H1 (cell line): ENCODE results near the gene NUBPL. TPM values are rescaled to one million over a fixed set of nuclear protein-coding genes. Genes with fewer than 3 reads are reported as not detected.

ENCODE experiments used
- EP300 ChIP-seq, 2 experiments: IDR thresholded peaks; 1 replicate in 1 of 2; 2 replicates in 1 of 2; pipeline ENCODE4 v1.6.1; 2011 to 2012; ENCODE audit warnings: low read depth in 2 of 2, low read length in 2 of 2, mild to moderate bottlenecking in 2 of 2, borderline replicate concordance in 1 of 2, inconsistent platforms in 1 of 2, moderate library complexity in 1 of 2
- EZH2 ChIP-seq: fragments of 200-600 bp; sonication (generic); IDR thresholded peaks from 2 replicates; pipeline ENCODE4 v1.7.1; 2012; ENCODE audit warnings: low read depth, mild to moderate bottlenecking, moderate library complexity, low read length, inconsistent platforms; ENCODE audit not compliant: severe bottlenecking
- FOSL1 ChIP-seq: IDR thresholded peaks from 2 replicates; pipeline ENCODE4 v1.6.1; 2011; ENCODE audit warnings: mild to moderate bottlenecking, low read depth, low read length, moderate library complexity; ENCODE audit not compliant: insufficient read depth
- JUND ChIP-seq: IDR thresholded peaks from 2 replicates; pipeline ENCODE4 v1.6.1; 2011; ENCODE audit warnings: mild to moderate bottlenecking, improper control_type of control experiment, low read length
- SAP30 ChIP-seq: fragments of 300-600 bp; sonication (generic); IDR thresholded peaks from 2 replicates; pipeline ENCODE4 v1.7.1; 2012; ENCODE audit warnings: low read length, moderate library complexity, mild to moderate bottlenecking, inconsistent platforms; ENCODE audit not compliant: insufficient read depth, insufficient replicate concordance
- TCF12 ChIP-seq: IDR thresholded peaks from 2 replicates; pipeline ENCODE4 v1.6.1; 2011; ENCODE audit warnings: low read depth, mild to moderate bottlenecking, low read length
- ZNF274 ChIP-seq: IDR thresholded peaks from 2 replicates; pipeline ENCODE4 v1.7.0; 2012; ENCODE audit warnings: low read length, borderline replicate concordance; ENCODE audit errors: extremely low read depth
- polyA plus RNA-seq, 7 experiments: library from polyadenylated mRNA; depleted of rRNA in 3 of 7; stranded (reverse) in 5 of 7; unstranded in 2 of 7; fragments of >200 nt in 5 of 7; fragments of 200-250 nt in 2 of 7; gene quantifications; 1 replicate in 5 of 7; 2 replicates in 1 of 7; 4 replicates in 1 of 7; pipeline versions ENCODE4 v1.2.1 to v1.2.3, GENCODE V29; 2011 to 2013; ENCODE audit warnings: missing spikeins in 2 of 7, mixed read lengths in 2 of 7
- total RNA-seq: library from RNA; stranded (reverse); fragmentation: NEBNext Ultra II Directional; extraction: Animal tissue kit (Norgen Biotek cat#: 25700); gene quantifications from 2 replicates; pipeline ENCODE4 v1.2.1, GENCODE V29; 2021

The NUBPL gene
- total and polyA plus RNA-seq, 2 of the 8 experiments (the other 6 are each of a cell fraction or from before 2014, with no cell fraction given), result 1.6 to 6.8 TPM

GRCh38 chr14:31884776-31885379 is 323.7 kb downstream of the NUBPL start (continued):
- TF ChIP-seq SAP30, result no peak
- no peak for TF ChIP-seq EP300 (IDR thresholded peaks at IDR 0.05; ENCODE audit: borderline replicate concordance in 1 of 2, low read depth in 2 of 2, low read length in 2 of 2)
- no peak for TF ChIP-seq ZNF274
- TF ChIP-seq TCF12, result no peak
- no peak for TF ChIP-seq EZH2
- no peak for TF ChIP-seq FOSL1
- TF ChIP-seq JUND, result no peak
